ENCODE measurements around the gene RBKS.

GRCh38 chr2:27735263-27735904 is 154.8 kb downstream of the RBKS start:
- TF ChIP-seq CTCF (conservative IDR thresholded peaks at IDR 0.05 in 1 of 2, IDR thresholded peaks at IDR 0.05 in 1 of 2; ENCODE audit: low read depth in 1 of 2, low read length in 2 of 2) (no peak), EZH2 (IDR thresholded peaks at IDR 0.05; ENCODE audit: low read length, missing control alignments) (no peak)
